Ascending aorta (tissue), 2 donors: ENCODE measurements around the gene EMC10. TPM values are rescaled to one million over a fixed set of nuclear protein-coding genes. Genes with fewer than 3 reads are reported as not detected.

ENCODE experiments used
- DNase-seq, 2 donors: peaks; one replicate each; pipeline ENCODE4 v3.0.0-alpha.2; 2019; ENCODE audit warnings: low spot score in 2 of 2
- H3K27ac ChIP-seq, 2 donors: fragments of 200-600 bp; sonication (generic); one replicate each; pipeline ENCODE4 v1.5.1; 2016 to 2017; ENCODE audit warnings: mild to moderate bottlenecking in 1 of 2
- H3K27me3 ChIP-seq: fragments of 200-600 bp; sonication (generic); one replicate; pipeline ENCODE4 v1.5.1; 2017
- H3K36me3 ChIP-seq, 2 donors: fragments of 200-600 bp; sonication (generic); one replicate each; pipeline ENCODE4 v1.5.1; 2016
- H3K4me1 ChIP-seq, 2 donors: fragments of 200-600 bp; sonication (generic); one replicate each; pipeline ENCODE4 v1.5.1; 2016 to 2017; ENCODE audit warnings: mild to moderate bottlenecking in 1 of 2
- H3K4me3 ChIP-seq, 2 donors: fragments of 200-600 bp; sonication (generic); one replicate each; pipeline ENCODE4 v1.5.1; 2016 to 2017; ENCODE audit warnings: mild to moderate bottlenecking in 1 of 2
- H3K9me3 ChIP-seq, 2 donors: fragments of 200-600 bp; sonication (generic); one replicate each; pipeline ENCODE4 v1.5.1; 2016
- intact Hi-C: fragments of 100-400 bp; cut with DNase I; formaldehyde crosslinking; loops from one replicate; pipeline ENCODE4 v1.15.1; 2023
- total RNA-seq: library from RNA; depleted of rRNA; stranded (reverse); fragments of >200 nt; gene quantifications from one replicate; pipeline ENCODE4 v1.1.0, GENCODE V29; 2016
- TF ChIP-seq, protein P1 (sequence below), 3 experiments: fragments of 200-600 bp in 2 of 3; fragments of 450-650 bp in 1 of 3; sonication (generic) in 2 of 3; IDR thresholded peaks; one replicate each; pipeline ENCODE4 v1.5.1; 2016 to 2019; ENCODE audit warnings: antibody characterized with exemption in 3 of 3, mild to moderate bottlenecking in 1 of 3, moderate library complexity in 1 of 3

The EMC10 gene
- total RNA-seq, 1 donor from 2014 or later = 87.9 TPM

DNA sequence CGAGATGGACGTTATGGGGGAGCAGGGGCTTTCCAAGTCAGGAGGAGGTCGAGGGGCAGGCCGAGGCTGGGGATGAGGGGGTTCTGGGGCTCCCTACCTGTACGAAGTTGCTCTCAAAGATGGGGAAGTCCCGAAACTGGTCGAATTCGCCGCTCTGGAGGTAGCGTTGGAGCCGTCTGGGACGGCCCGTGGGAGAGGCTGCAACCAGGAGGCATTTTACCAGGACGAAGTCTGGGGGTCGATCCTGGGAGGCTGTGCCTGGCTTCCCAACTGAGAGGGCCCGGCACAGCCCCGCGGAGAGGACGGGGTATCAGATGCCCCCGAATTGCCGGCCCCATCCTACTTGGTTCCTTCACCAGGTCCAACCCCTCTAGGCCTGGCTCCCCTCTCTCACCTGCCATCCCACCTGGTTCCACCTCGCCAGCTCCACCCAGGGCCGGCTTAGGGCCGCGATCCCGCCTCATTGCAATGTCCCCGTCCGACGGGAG lies 527 bp upstream of the EMC10 start:
- Histone ChIP-seq H3K27ac (peak overlapping the region in 1 of 2 donors; percentile 19), H3K27me3 (no peaks in the 10 kb centered on the region)
- intact Hi-C loops = loop anchor here (1.0 to 5.0 kb wide), 2 partner anchors 36 to 93 kb away; partner anchors contain the start of genes JOSD2 and POLD1

DNA sequence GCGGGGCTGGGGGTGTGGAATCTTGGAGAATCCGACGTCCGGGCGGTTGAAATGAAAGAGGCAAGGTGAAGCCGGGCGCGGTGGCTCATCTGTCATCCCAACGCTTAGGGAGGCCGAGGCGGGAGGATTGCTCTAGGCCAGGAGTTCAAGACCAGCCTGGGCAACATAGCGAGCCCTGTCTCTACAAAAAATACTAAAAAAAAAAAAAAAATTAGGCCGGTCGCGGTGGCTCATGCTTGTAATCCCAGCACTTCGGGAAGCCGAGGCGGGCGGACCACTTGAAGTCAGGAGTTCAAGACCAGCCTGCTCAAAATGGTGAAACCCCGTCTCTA lies 566 bp downstream of the EMC10 start:
- Histone ChIP-seq H3K36me3 (peaks cover 27 to 30% of the 10 kb centered on the region in 2 donors), H3K27ac (peak overlapping the region in 1 of 2 donors; percentile 41), H3K4me3 (peak overlapping the region; percentile 91 to 96), H3K9me3 (no peaks in the 10 kb centered on the region), H3K4me1 (peaks cover 8 to 12% of the 10 kb centered on the region in 2 donors), H3K27me3 (no peaks in the 10 kb centered on the region)
- intact Hi-C loops = loop anchor here (1.0 to 5.0 kb wide), 2 partner anchors 34 to 95 kb away; partner anchors contain the start of genes JOSD2 and POLD1
- DNase-seq = no peak
- TF ChIP-seq, protein P1, sequence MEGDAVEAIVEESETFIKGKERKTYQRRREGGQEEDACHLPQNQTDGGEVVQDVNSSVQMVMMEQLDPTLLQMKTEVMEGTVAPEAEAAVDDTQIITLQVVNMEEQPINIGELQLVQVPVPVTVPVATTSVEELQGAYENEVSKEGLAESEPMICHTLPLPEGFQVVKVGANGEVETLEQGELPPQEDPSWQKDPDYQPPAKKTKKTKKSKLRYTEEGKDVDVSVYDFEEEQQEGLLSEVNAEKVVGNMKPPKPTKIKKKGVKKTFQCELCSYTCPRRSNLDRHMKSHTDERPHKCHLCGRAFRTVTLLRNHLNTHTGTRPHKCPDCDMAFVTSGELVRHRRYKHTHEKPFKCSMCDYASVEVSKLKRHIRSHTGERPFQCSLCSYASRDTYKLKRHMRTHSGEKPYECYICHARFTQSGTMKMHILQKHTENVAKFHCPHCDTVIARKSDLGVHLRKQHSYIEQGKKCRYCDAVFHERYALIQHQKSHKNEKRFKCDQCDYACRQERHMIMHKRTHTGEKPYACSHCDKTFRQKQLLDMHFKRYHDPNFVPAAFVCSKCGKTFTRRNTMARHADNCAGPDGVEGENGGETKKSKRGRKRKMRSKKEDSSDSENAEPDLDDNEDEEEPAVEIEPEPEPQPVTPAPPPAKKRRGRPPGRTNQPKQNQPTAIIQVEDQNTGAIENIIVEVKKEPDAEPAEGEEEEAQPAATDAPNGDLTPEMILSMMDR (IDR thresholded peaks at IDR 0.05) = no peak

More for the DNA sequence above, 527 bp upstream of the EMC10 start:
- peaks cover 16 to 19% of the 10 kb centered on the region in 2 donors for H3K36me3 ChIP-seq
- no peak for DNase-seq
- peak overlapping the region; percentile 91 to 96 for H3K4me3 ChIP-seq
- TF ChIP-seq, protein P1 (IDR thresholded peaks at IDR 0.05) = no peak
- H3K4me1 ChIP-seq = peaks cover 8 to 12% of the 10 kb centered on the region in 2 donors
- no peaks in the 10 kb centered on the region for H3K9me3 ChIP-seq

DNA sequence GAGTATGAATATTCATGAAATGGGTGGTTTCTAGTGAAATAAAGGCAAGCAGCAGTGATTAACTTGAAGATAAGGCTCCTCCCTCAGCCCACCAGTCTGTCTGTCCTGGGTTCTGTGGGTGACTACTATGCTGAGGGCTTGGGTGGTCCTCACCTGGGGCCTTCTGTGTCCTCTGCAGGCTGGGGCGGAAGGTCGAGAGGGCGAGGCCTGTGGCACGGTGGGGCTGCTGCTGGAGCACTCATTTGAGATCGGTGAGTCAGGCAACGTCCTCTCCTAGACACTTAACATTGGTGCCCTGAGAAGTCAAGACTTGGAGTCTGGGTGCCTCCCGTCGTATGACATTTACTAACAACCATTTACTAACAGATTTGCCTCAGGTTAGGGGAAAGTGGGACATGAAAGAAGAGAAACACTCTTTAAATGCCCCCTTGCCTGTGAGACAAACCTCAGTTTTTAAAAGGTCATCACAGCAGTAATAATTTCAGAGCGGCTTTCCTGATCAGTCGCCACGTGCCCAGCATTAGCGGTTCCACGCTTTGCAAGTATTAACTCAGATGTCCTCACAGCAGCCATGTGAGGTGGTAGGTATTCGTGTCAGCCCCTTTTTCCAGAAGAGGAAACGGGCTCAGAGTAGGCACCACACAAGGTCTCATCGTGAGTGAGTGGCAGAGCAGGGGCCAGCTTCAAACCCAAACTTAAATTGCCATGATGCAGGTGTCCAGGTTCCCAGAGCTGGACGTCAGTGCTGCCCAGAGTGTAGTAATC lies 1.6 kb downstream of the EMC10 start:
- Histone ChIP-seq H3K9me3 (no peaks in the 10 kb centered on the region), H3K36me3 (peaks cover 35 to 40% of the 10 kb centered on the region in 2 donors), H3K27me3 (no peaks in the 10 kb centered on the region), H3K27ac (no peak overlapping the region), H3K4me3 (peak overlapping the region in 1 of 2 donors; percentile 91), H3K4me1 (peaks cover 8 to 12% of the 10 kb centered on the region in 2 donors)
- DNase-seq = no peak
- TF ChIP-seq, protein P1 (IDR thresholded peaks at IDR 0.05) = no peak
- intact Hi-C loops = loop anchor here (5.0 kb wide), 1 partner anchor 96 kb away; the partner anchor contains the start of gene POLD1

DNA sequence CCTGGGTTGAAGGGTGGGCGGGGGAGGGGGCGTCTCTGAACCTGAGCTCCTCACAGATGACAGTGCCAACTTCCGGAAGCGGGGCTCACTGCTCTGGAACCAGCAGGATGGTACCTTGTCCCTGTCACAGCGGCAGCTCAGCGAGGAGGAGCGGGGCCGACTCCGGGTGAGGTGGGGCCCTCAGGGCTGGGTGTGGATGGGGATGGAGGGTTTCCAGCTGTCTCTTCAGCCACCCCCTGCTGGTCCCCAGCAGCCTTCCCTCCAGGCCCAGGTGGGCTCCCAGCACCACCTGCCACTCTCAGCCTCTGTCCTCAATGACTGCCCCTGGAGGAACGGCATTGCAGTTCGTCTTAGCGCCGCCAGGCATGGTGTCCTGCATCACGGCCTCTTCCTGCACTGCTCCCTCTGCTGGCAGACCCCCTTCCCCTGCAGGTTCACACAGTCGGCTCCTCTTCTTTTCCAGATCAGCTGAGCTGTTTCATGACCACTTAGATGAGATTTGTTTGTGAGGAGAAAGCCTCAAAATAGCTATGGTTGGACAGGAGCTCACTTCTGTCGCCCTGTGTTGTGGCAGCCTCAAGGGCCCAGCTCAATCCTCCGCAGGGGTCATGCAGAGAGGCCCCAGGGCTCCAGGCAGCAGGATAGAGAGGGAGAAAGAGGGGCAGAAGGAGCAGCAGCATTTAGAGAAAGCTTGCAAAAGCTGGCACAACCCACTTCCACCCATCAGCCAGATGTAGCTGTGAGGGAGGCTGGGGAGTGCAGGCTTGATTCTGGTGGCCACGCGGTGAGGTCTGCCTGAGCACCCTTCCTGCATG lies 2.8 kb downstream of the EMC10 start:
- Histone ChIP-seq H3K9me3 (no peaks in the 10 kb centered on the region), H3K27ac (no peak overlapping the region), H3K27me3 (no peaks in the 10 kb centered on the region), H3K36me3 (peaks cover 36 to 47% of the 10 kb centered on the region in 2 donors), H3K4me1 (peaks cover 8 to 12% of the 10 kb centered on the region in 2 donors), H3K4me3 (no peak overlapping the region)
- TF ChIP-seq, protein P1 (IDR thresholded peaks at IDR 0.05) = no peak
- DNase-seq = no peak
- intact Hi-C loops = loop anchor here (5.0 kb wide), 1 partner anchor 97 kb away; the partner anchor contains the start of gene POLD1

DNA sequence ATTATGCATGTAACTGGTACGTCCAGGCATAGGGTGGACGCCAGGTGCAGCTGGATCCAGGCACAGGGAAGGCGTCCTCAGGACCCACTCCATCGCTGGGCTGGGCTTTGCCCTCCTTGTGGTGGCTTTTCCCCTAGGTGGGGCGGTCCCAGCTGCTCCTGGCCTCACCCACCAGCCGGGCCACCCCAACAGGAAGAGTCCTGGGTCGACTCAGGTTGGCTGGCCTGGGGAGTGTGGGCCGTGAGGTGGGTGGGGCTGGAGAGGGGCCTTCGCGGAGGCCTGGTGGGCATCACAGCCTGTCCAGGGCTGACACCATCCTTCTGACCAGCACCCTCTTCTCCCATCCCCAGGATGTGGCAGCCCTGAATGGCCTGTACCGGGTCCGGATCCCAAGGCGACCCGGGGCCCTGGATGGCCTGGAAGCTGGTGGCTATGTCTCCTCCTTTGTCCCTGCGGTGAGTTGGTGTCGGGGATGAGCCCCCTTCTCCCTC lies 3.5 kb downstream of the EMC10 start:
- H3K4me1 ChIP-seq = peaks cover 8 to 12% of the 10 kb centered on the region in 2 donors
- no peaks in the 10 kb centered on the region for H3K27me3 ChIP-seq
- no peak overlapping the region for H3K4me3 ChIP-seq
- intact Hi-C loops = loop anchor here (5.0 kb wide), 1 partner anchor 98 kb away; the partner anchor contains the start of gene POLD1
- peaks cover 36 to 47% of the 10 kb centered on the region in 2 donors for H3K36me3 ChIP-seq
- H3K9me3 ChIP-seq = no peaks in the 10 kb centered on the region
- TF ChIP-seq, protein P1 (IDR thresholded peaks at IDR 0.05) = no peak
- no peak overlapping the region for H3K27ac ChIP-seq
- no peak for DNase-seq
